Glomerular endothelial cell (primary cell): ENCODE results near the gene UBAC1. TPM values are rescaled to one million over a fixed set of nuclear protein-coding genes. Genes with fewer than 3 reads are reported as not detected.
"Not testable (repeated sequence)": the region's sequence is repeated elsewhere in the genome, so short reads cannot be mapped to it uniquely, and the experiment has no call there.

Experiments used
- DNase-seq: peaks from one replicate; pipeline ENCODE4 v3.0.0-alpha.2; 2011; ENCODE audit warnings: low read depth, low spot score; ENCODE audit errors: extremely low read depth
- total RNA-seq: library from RNA; depleted of rRNA; stranded (reverse); fragments of >200 nt; gene quantifications from 2 replicates; pipeline ENCODE4 v1.2.3, GENCODE V29; 2015

UBAC1 gene
- total RNA-seq, 1 donor from 2014 or later, result 57.8 TPM

DNA sequence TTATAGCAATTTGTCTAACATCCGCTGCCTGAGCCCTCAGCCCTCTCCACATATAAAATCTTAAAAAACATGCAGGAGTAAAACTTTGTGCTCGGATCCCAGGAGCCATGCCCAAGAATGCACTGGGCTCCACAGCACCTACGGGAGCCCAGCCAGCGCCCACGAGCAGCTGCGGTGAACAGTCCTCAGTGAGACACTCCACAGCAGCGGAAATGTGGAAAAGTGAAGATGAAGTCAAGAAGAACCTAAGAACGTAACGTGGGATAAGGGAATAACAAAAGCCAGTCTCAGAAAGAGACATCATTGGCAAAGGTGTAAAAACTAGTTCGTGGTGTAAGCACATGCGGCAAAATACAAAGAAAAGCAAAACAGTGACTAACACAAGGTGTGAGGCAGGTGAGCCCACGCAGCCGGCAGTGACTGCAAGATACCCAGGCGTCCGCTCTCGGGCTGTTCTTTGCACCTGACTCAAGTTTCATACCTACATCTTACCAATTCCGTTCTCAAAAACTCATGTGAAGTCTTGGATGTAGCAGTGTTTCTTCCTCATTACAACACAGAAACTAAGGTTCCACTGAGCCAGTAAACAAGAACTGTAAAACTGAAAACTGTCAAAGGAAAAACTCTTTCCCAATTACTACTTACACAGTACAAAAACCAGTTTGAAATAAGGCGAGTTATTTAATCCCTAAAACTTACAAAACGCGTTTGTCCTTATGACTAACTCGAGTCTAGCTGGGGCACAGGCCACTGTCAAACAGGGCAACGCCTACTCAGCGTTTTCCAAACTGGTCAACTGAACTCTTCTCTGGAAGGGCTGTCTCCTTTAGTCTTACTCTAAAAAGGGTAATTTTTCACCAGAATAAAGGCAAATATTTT, 55.6 kb downstream of the UBAC1 start:
- no peak for DNase-seq

DNA sequence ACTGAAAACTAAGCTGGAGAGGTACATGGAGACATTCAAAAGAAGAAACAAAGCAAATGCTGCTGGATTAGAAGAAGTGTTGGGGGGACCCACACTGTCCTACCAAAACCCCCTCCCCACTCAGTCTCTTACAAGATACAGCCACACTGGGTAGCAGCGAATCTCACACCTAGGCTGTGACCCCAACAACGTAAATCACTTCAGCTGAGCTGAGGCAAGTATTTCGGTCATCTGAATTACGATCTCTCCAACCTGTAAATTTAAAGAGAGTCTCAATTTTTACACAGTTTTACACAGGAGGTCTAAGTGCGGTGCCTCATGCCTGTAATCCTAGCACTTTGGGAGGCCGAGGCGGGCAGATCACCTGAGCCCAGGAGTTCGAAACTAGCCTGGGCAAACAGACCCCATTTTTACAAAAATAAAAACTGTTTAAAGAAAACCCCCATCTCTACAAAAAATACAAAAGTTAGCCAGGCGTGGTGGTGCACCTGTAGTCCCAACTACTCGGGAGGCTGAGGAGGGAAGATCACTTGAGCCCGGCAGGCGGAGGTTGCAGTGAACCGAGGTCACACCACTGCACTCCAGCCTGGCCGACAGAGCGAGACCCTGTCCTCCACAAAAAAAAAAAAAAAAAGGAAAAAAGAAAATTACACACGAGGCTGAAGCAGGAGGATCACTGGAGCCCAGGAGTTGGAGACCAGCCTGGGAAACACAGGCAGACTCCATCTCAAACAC, 57.2 kb downstream of the UBAC1 start:
- DNase-seq, result no peak

DNA sequence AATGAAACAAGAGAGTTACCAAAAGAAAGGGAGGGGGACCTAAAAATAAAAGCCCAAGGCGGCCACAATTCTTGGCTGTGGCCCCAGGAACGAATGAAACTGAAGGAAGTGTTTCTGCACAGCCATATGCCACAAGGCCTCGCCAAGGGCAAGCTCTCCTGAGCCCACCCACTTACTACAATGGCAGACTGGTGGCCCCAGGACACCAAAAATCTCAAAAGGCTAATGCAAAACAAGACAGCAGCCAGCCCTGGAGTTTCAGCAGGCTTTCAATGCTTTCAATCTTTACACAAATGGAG, 57.9 kb downstream of the UBAC1 start:
- no peak for DNase-seq

DNA sequence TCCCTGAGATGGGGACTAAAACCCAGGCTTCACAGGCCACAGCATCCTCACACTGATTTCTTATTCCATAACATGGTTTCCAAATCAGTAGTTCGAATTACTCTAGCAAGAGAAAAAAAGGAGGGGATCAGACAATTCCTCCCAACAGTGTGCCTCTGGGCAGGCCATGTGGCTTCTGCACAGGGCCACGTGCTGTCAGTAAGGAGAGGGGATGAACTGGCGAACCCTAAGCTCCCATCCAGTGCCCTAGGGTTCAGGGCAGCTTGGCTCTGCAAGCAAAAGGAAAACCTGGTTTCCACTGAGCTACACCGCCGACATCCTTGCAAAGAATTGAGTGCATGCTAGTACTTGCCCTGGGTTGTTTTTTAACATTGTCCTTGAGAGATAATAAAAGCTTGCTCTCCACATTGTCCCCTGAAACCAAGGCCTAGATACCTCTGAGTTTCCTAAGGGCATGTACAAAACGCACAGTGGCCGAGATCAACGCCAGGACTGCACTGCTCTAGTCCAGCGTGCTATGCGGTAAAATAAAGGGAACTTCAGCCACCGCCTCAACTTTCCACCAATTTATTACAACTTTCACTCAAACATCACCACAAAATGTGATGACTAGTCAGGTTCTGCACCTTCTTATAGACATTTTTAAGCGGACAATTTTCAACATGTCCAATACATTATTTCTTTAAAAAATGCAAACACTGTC, 58.4 kb downstream of the UBAC1 start:
- no peak for DNase-seq

- no peak for DNase-seq
Observed at GRCh38 chr9:135901826-135902225, 59.3 kb downstream of the UBAC1 start.

DNA sequence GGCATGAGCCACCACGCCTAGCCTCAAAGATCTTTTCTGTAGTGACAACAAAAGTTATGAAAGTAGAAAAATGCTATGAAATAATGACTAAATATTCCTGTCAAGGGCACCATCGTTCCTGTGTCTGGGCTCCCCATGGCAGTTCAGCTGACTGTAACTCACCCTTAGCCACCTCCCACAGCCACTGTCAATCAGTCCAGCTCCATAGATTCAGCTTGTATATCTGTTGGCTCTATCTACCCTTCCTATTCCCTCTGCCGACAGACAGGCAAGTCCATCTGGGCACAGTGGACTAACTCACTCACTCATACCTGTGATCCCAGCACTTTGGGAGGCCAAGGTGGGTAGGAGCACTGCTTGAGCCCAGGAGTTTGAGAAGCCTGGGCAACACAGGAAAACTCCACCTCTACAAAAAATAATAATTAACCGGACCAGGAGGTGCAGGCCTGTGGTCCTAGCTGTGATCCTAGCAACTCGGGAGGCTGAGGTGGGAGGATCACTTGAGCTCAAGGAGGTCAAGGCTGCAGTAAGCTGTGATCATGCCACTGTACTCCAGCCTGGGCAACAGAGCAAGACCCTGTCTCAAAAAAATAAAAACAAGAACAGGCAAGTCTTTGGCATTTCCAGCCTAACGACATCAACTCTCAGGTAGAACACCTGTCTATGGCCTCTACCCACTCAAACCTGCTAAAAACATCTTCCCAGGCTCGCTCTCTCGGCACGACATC, 60.0 kb downstream of the UBAC1 start:
- DNase-seq, result no peak

DNA sequence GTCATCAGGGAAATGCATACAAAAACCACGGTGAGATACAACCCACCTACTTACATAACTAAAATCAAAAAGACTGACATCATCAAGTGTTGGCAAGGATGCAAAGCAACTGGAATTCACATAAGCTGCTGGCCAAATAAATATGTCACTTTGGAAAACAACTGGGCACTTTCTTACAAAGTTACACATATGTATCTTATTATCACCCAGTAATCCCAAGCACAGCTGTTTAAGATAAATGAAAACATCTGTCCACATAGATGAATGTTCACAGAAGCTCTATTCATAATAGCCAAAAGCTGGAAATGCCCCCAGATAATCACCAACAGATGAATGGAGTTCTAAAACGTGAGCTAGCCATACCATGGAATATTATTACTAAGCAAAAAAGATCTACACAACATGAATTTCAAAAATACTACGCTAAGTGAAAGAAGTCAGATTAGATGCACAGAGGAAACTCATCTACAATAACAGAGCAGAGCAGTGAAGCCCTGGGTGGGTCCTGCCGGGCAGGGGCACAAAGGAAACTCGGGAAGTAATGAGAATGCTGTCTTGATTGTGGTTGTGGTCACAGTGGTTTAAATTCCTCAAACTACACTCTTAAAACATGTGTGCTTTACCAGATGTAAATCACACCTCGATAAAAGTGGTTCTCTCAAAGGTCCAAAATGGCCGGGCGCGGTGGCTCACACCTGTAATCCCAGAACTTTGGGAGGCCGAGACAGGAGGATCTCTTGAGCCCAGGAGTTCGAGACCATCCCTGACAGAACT, 62.4 kb downstream of the UBAC1 start:
- DNase-seq, result no peak

GRCh38 chr9:135896626-135897025, 64.5 kb downstream of the UBAC1 start:
- no peak for DNase-seq

- no peak for DNase-seq
Observed at GRCh38 chr9:135896205-135896604, 65.0 kb downstream of the UBAC1 start.

GRCh38 chr9:135895202-135895848, 65.8 kb downstream of the UBAC1 start:
- no peak for DNase-seq

DNA sequence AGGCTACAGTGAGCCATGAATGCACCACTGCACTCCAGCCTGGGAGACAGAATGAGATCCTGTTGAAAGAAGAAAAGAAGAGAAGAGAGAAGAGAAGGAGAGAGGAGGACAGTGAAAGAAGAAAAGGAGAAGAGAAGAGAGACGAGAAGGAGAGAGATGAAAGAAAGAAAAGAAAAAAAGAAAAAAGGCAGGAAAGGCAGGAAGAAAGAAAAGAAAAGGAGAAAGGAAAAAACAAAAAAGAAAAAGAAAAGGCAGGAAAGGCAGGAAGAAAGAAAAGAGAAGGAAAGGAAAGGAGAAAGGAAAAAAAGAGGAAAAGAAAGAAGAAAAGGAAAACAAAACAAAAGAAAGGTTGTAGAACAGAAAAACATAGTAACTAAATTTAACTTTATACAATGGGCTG, 68.1 kb downstream of the UBAC1 start:
- no peak for DNase-seq

GRCh38 chr9:135892327-135892726, 68.8 kb downstream of the UBAC1 start:
- not testable (repeated sequence) for DNase-seq

DNA sequence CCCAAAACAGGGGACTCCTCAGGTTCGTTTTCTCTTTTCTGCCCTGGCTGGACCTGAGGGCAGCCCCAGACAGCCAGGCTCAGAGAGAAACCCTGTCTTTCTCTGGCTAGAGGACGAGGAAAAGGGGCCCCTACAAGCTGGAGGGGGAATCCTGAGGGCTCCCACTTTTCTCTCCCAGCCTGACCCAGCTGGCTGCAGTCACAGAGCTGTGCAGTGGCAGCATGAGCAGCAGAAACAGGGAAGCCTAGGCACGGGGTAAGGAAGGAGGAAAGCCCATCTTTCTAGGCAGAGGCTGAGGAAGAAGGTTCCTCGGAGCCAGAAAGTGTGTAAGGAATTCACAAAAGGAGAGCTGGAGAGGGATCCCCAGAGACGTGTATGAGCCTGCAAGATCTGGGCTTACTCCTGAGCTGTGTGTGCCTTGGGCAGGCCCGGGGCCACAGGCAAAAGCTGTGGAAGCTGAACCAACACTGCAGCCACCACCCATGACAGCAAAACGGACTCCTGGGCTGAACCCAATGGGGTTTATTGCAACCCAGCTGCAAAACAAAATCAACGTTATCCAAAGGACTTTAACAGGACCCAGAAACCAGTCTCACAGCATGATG, 70.0 kb downstream of the UBAC1 start:
- DNase-seq, result no peak

GRCh38 chr9:135890190-135891026, 70.8 kb downstream of the UBAC1 start:
- no peak for DNase-seq

- DNase-seq, result no peak
Observed at GRCh38 chr9:135889564-135890189, 71.5 kb downstream of the UBAC1 start.

GRCh38 chr9:135888766-135889394, 72.3 kb downstream of the UBAC1 start:
- no peak for DNase-seq

GRCh38 chr9:135888126-135888765, 72.9 kb downstream of the UBAC1 start:
- no peak for DNase-seq
